ENCODE data around the gene STEAP3. TPM values are rescaled to one million over a fixed set of nuclear protein-coding genes. Genes with fewer than 3 reads are reported as not detected.
A peak's percentile ranks its signal among the peaks of the same experiment; 100 is the strongest.

Gene STEAP3
- total RNA-seq, 2 donors from 2014 or later = 0.17 TPM; not detected in 1

DNA sequence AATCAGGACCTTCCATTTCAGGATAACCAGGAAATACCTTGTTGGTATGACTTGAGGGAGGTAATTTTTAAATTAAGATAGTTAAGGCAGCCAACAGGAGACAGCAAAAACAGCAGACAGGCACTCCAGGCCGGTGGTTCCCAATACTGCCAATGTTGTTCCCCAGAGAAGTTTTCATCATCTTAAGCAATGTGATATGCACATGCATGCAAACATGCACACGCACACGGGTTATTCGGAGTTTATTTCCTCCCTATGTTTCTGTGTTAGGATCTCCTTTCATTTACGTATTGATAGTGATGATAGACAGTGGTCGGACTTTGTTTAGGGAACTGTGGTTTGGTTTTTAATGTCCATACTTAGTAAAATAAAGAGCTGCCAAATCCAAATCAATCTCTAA lies 55.3 kb downstream of the STEAP3 start:
- no peaks in the 10 kb centered on the region for H3K4me1 Mint-ChIP-seq (ENCODE audit: low read depth)
- no peak overlapping the region for H3K4me3 Mint-ChIP-seq
- H3K36me3 Mint-ChIP-seq (ENCODE audit: insufficient read depth in 2 of 2) = peaks cover 0 to 2% of the 10 kb centered on the region in 2 donors
- ATAC-seq (replicated peaks in 1 of 2) (no peak), DNase-seq (no peak)
- no peaks in the 10 kb centered on the region for H3K27me3 Mint-ChIP-seq (ENCODE audit: low read depth)
- no peak overlapping the region for H3K27ac Mint-ChIP-seq
- no peaks in the 10 kb centered on the region for H3K9me3 Mint-ChIP-seq

DNA sequence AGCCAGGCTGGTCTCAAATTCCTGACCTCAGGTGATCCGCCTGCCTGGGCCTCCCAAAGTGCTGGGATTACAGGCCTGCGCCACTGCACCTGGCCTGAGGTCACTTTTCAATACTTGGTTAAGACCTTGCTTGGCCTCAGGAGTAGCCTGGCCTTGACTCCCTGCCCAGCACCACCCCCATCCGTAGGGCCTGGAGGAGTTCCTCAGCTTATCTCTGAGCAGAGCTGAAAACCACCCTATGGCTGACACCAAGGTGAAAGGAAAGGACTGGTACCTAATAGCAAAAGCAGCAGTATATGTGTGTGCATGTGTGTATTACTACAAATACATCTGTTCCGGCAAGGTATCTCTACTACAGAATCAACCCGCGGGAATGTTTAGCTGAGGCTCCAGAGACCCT lies 56.0 kb downstream of the STEAP3 start:
- Mint-ChIP-seq H3K27ac (no peak overlapping the region), H3K4me1 (ENCODE audit: low read depth) (no peaks in the 10 kb centered on the region), H3K9me3 (no peaks in the 10 kb centered on the region), H3K36me3 (ENCODE audit: insufficient read depth in 2 of 2) (no peaks in the 10 kb centered on the region), H3K27me3 (ENCODE audit: low read depth) (no peaks in the 10 kb centered on the region), H3K4me3 (no peak overlapping the region)
- no peak for DNase-seq
- ATAC-seq (replicated peaks in 1 of 2) = no peak

DNA sequence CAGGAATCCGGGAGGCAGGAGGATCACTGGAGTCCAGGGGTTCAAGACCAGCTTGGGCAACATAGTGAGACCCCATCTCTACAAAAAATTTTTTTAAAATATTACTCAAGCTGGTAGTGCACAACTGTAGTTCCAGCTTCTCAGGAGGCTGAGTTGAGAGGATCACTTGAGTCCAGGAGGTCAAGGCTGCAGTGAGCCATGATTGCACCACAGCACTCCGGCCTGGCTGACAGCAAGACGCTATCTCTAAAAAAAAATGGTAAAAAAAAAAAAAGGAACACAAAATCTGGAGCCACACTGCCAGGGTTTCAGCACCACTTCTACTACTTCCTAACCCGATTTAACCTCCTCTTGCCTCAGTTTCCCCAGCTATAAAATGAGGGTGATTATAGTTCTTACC lies 57.0 kb downstream of the STEAP3 start:
- Mint-ChIP-seq H3K9me3 (no peaks in the 10 kb centered on the region), H3K36me3 (ENCODE audit: insufficient read depth in 2 of 2) (no peaks in the 10 kb centered on the region), H3K27me3 (ENCODE audit: low read depth) (no peaks in the 10 kb centered on the region), H3K4me1 (ENCODE audit: low read depth) (no peaks in the 10 kb centered on the region), H3K4me3 (no peak overlapping the region), H3K27ac (no peak overlapping the region)
- DNase-seq (no peak), ATAC-seq (replicated peaks in 1 of 2) (no peak)

DNA sequence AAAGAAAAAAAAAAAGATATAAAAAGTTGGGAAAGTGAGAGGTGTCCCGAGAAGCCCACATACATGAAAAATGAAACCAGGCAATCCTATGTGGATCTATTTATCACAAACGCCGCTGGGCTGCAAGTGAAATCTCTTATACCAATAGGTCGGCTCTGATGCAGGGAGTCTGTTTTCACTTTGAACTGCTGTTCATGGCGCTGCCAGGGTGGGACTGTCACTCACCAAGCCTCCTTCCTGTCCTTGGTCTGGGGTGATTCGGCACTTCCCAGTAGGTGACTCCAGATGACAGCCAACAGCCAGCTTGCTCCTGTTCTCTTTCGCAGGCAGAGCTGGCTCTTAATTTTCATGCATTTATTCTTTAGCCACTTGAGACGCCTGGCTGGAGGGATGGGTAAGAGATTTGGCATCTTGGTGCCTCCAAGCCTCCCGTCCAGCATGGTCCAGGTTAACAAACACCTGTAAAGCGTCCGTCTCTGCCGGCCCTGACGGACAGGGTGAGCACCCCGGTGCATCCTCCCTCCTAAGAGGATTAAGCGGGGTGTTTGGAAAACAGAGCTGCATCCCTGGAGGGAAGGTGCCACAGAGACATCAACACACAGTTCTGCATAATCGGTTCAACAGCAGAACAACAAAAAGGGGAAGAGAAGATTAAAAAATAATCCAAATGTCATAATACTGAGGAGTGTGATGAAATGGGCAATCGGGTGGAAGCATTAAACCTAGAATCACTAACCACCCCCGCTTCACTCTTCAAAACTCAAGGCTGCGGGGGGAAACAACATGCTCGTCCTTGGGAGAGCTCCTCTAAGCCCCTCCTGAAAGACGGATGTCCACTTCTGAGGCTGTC lies 58.7 kb downstream of the STEAP3 start:
- Mint-ChIP-seq H3K36me3 (ENCODE audit: insufficient read depth in 2 of 2) (no peaks in the 10 kb centered on the region), H3K27ac (no peak overlapping the region), H3K4me1 (ENCODE audit: low read depth) (no peaks in the 10 kb centered on the region), H3K27me3 (ENCODE audit: low read depth) (no peaks in the 10 kb centered on the region), H3K4me3 (no peak overlapping the region), H3K9me3 (no peaks in the 10 kb centered on the region)
- DNase-seq (no peak), ATAC-seq (replicated peaks in 1 of 2) (no peak)

DNA sequence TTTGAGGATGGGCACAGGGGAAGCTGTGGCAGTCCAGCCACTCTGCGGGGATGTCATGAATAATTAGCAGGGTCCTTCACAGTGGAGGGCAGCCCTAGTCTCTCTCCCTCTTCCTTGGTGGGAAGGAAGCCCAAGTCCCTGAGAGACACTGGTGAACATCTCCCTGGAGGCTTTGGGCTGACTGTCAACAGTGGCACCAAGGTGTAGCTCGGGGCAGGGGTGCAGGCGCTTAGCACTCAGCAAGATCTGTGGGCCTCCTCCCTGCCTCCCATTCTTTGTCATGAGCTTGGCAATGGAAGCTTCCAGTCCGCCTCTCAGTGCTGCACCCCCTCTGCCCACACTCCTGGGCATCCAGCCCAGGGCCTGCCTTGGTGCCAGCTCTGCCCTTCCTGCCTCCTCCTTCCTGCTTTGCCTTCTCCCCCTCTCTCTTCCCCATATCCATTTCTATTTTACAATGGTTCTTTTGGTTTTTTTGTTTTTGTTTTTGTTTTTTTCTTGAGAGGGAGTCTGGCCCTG lies 59.4 kb downstream of the STEAP3 start:
- no peaks in the 10 kb centered on the region for H3K27me3 Mint-ChIP-seq (ENCODE audit: low read depth)
- no peaks in the 10 kb centered on the region for H3K4me1 Mint-ChIP-seq (ENCODE audit: low read depth)
- H3K36me3 Mint-ChIP-seq (ENCODE audit: insufficient read depth in 2 of 2) = no peaks in the 10 kb centered on the region
- no peak overlapping the region for H3K4me3 Mint-ChIP-seq
- ATAC-seq (replicated peaks in 1 of 2) = no peak
- no peak for DNase-seq
- H3K27ac Mint-ChIP-seq = no peak overlapping the region
- H3K9me3 Mint-ChIP-seq = no peaks in the 10 kb centered on the region

DNA sequence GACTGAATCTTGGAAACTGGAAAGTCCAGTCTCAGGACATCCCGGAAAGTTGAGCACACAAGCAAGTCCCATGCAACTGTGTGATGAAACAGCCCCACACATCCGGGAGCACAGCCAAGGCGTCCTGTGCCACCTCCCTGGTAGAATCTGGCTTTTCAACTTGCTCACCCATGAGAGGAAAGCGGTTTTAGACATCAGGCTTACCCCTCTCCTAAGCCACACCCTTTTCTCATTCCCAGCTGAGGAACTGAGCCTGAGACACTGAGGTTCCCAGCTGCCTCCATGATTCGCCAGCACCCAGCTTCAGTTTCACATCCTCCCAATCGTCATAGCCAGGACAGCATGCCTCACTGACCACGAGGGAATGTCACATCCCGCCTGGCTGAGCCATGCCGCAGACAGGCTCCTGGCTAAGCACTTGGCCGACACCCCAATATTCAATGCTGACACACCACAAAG lies 60.3 kb downstream of the STEAP3 start:
- H3K4me1 Mint-ChIP-seq (ENCODE audit: low read depth) = no peaks in the 10 kb centered on the region
- no peak for ATAC-seq (replicated peaks in 1 of 2)
- no peak overlapping the region for H3K27ac Mint-ChIP-seq

DNA sequence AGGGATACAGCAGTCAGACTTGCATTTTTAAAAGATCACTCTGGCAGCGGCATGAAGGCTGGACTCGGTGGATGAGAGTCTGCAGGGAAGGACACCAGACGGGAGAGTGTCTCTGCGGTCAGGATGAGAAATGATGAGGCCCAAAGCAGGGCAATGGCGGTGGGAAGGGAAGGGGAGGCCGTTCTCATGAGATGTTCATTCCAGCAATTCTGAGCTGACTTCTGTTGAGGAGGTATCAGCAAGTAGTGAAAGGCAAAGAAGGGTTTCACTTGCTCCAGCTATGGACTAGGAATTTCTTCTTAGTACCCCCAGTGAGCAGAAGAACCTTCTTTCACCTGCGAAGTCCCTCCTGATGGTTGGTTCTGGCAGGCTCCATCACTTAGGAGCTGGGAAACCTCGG lies 63.0 kb downstream of the STEAP3 start:
- ATAC-seq (replicated peaks in 1 of 2) = no peak

More for the DNA sequence above, 60.3 kb downstream of the STEAP3 start:
- Mint-ChIP-seq H3K4me3 (no peak overlapping the region), H3K9me3 (no peaks in the 10 kb centered on the region), H3K27me3 (ENCODE audit: low read depth) (no peaks in the 10 kb centered on the region), H3K36me3 (ENCODE audit: insufficient read depth in 2 of 2) (no peaks in the 10 kb centered on the region)
- DNase-seq = no peak

DNA sequence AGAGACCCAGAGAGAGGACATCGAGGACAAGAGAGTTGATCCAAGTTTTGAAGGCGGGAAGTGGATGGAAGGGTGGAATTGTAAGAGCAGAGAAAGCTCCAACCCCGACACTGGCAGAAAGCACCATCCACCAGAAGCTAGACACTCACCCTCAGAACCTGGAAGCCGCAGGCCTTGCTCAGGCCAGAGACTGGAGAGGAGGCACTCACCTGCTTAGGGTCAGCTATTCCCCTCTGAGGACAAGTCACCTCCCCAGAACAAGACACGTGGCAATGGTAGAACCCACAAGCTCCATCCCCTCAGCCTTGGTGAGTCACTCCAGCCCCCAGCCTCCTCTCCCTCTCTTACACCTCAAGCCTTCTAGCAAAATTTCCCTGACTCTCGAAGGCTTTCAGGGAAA lies 64.9 kb downstream of the STEAP3 start:
- DNase-seq (no peak), ATAC-seq (replicated peaks in 1 of 2) (no peak)
- Mint-ChIP-seq H3K4me3 (no peak overlapping the region), H3K27me3 (ENCODE audit: low read depth) (no peaks in the 10 kb centered on the region), H3K4me1 (ENCODE audit: low read depth) (peaks cover 3% of the 10 kb centered on the region), H3K9me3 (no peaks in the 10 kb centered on the region), H3K36me3 (ENCODE audit: insufficient read depth in 2 of 2) (no peaks in the 10 kb centered on the region), H3K27ac (no peak overlapping the region)

More for the DNA sequence above, 63.0 kb downstream of the STEAP3 start:
- no peak overlapping the region for H3K4me3 Mint-ChIP-seq
- H3K4me1 Mint-ChIP-seq (ENCODE audit: low read depth) = no peaks in the 10 kb centered on the region
- H3K36me3 Mint-ChIP-seq (ENCODE audit: insufficient read depth in 2 of 2) = no peaks in the 10 kb centered on the region
- no peaks in the 10 kb centered on the region for H3K9me3 Mint-ChIP-seq
- no peak overlapping the region for H3K27ac Mint-ChIP-seq
- H3K27me3 Mint-ChIP-seq (ENCODE audit: low read depth) = no peaks in the 10 kb centered on the region
- no peak for DNase-seq

DNA sequence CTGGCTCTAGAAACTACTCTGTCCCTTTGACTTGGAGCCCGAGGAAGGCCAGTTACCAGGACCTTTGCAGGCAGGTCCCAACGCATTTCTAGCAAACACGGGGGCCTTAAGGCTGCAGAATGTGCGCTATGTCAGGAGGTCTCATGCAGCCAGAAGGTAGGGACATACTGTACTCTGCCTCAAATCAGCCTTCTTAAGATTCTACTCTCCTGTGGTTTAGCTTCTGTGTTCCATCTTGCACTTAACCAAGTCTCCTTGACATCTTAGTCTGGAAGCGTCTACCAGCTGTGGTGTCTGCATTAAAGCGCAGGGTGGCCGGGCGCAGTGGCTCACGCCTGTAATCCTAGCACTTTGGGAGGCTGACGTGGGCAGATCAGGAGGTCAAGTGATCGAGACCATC lies 65.5 kb downstream of the STEAP3 start:
- H3K27me3 Mint-ChIP-seq (ENCODE audit: low read depth) = no peaks in the 10 kb centered on the region
- peaks cover 3% of the 10 kb centered on the region for H3K4me1 Mint-ChIP-seq (ENCODE audit: low read depth)

DNA sequence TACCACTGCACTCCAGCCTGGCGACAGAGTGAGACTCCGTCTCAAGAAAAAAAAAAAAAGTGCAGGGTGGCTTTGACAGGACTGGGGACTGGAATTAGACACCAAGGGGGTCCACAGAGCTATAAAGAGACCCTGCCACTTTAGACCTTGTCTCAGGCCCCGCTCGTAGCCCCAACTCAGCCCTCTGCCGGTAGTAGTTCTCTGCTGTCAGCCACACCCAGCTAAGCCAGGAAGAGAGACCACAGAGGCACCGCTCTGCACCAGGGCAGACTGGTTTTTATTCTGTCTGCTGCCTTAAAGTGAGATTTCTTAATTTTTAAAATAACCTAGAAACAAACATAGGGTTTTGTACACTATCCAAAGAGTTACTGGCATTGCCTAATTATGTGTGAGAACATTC lies 66.0 kb downstream of the STEAP3 start:
- Mint-ChIP-seq H3K4me1 (ENCODE audit: low read depth) (peaks cover 3% of the 10 kb centered on the region), H3K27ac (no peak overlapping the region), H3K9me3 (no peaks in the 10 kb centered on the region), H3K27me3 (ENCODE audit: low read depth) (no peaks in the 10 kb centered on the region), H3K4me3 (no peak overlapping the region), H3K36me3 (ENCODE audit: insufficient read depth in 2 of 2) (no peaks in the 10 kb centered on the region)
- DNase-seq = no peak
- ATAC-seq (replicated peaks in 1 of 2) = no peak

More for the DNA sequence above, 65.5 kb downstream of the STEAP3 start:
- no peaks in the 10 kb centered on the region for H3K9me3 Mint-ChIP-seq
- no peak overlapping the region for H3K27ac Mint-ChIP-seq
- DNase-seq = no peak
- H3K4me3 Mint-ChIP-seq = no peak overlapping the region
- H3K36me3 Mint-ChIP-seq (ENCODE audit: insufficient read depth in 2 of 2) = no peaks in the 10 kb centered on the region
- ATAC-seq (replicated peaks in 1 of 2) = no peak

DNA sequence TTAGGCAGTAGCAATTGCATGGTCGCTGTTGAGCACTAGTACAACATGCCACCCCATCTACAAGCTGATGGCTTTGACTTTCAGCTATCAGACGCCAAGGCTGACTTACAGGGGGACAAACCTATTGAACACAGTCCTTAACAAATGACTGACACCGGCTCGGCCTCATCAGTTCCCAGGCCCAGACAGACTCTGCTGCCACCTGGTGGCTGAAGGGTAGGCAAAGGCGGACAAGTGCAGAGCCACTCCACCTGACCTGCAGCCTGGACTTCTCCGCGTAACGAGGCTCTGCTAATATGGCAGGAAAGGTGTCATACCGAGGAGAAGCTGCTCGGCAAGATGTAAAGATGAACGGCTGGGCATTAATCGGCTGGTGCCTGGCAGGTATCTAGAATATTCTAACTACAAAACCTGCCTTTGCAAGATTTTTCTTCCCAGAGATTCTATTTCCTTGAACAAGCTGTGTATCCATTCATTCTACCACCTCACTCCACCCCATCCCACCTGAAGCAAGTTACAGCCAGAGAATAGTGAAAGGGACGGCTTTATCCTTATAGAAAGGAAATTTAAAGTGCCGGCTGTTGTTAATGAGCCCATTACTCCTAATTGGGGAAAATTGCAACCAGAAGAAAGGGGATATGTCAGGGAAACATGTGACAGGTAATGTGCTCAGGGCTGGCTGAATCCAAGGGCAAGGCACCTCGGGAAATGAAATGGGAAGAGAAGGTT lies 67.4 kb downstream of the STEAP3 start:
- DNase-seq (peak in 1 of 2 donors; percentile 66), ATAC-seq (replicated peaks in 1 of 2) (peak in 1 of 2 donors; percentile 73)
- H3K4me3 Mint-ChIP-seq = no peak overlapping the region
- H3K27me3 Mint-ChIP-seq (ENCODE audit: low read depth) = no peaks in the 10 kb centered on the region
- no peak overlapping the region for H3K27ac Mint-ChIP-seq
- no peaks in the 10 kb centered on the region for H3K9me3 Mint-ChIP-seq
- peaks cover 3% of the 10 kb centered on the region for H3K4me1 Mint-ChIP-seq (ENCODE audit: low read depth)
- H3K36me3 Mint-ChIP-seq (ENCODE audit: insufficient read depth in 2 of 2) = no peaks in the 10 kb centered on the region

DNA sequence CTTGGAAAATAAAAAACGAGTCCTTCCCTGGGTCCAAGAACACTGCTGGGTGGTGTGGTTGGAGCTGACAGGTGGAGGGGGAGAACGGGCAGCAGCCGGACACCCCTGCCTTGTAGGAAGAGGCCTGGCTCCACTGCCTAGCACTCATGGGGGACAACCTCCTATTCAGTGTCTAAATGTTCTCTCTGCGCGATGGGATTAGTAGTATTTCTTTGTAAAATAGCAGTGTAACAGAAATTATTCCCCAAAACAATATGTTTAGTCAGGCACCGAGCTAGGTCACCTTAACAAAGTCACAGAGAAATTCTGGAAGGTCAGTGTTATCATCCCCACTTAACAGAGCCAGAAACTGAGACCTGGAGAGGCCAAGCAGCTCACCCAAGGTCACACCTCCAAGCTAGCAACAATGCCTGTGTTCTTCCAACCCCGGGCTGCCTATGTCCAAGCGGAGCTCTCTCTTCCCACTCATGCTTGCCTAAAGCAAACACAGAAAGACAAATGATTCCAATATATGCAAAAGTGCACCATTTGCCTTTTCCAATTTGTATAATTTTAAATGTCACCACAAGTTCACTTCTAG lies 68.0 kb downstream of the STEAP3 start:
- DNase-seq (no peak), ATAC-seq (replicated peaks in 1 of 2) (no peak)
- Mint-ChIP-seq H3K4me3 (no peak overlapping the region), H3K4me1 (ENCODE audit: low read depth) (peaks cover 3% of the 10 kb centered on the region), H3K27me3 (ENCODE audit: low read depth) (no peaks in the 10 kb centered on the region), H3K9me3 (no peaks in the 10 kb centered on the region), H3K27ac (no peak overlapping the region), H3K36me3 (ENCODE audit: insufficient read depth in 2 of 2) (no peaks in the 10 kb centered on the region)

DNA sequence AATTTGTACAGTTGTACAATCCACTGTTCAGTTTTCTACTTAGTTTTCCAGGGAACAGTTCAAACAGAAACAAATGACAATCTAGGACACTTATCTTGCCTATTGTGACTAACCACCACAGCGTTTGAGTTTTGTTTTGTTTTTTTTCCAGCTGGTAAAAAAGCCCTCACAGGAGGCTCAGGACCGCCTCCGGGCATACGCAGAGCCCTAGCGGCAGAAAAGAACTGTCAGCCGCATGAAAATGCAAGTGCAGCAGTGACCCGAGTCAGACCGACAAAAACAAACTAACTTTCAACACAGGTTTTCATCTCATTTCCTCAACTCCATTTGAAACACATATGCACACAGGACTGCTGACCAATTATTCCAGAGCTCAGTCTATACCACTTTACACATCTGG lies 68.6 kb downstream of the STEAP3 start:
- no peak for ATAC-seq (replicated peaks in 1 of 2)
- no peaks in the 10 kb centered on the region for H3K27me3 Mint-ChIP-seq (ENCODE audit: low read depth)
- no peak overlapping the region for H3K4me3 Mint-ChIP-seq
- H3K36me3 Mint-ChIP-seq (ENCODE audit: insufficient read depth in 2 of 2) = no peaks in the 10 kb centered on the region
- H3K4me1 Mint-ChIP-seq (ENCODE audit: low read depth) = peaks cover 3% of the 10 kb centered on the region
- no peak for DNase-seq
- no peak overlapping the region for H3K27ac Mint-ChIP-seq
- H3K9me3 Mint-ChIP-seq = no peaks in the 10 kb centered on the region

Measured in activated T-cell treated with anti-CD3 and anti-CD28 coated beads, Interleukin-2, amount 50 U/mL, for 72 hours (primary cell).